ENCODE data around the gene HNRNPUL2. TPM values are rescaled to one million over a fixed set of nuclear protein-coding genes. Genes with fewer than 3 reads are reported as not detected.

Gene HNRNPUL2
- total and polyA plus RNA-seq, 9 of the 15 experiments (the other 6 are each of a cell fraction or from before 2014, with no cell fraction given), result 0.89 to 44.3 (median 15.2) TPM

DNA sequence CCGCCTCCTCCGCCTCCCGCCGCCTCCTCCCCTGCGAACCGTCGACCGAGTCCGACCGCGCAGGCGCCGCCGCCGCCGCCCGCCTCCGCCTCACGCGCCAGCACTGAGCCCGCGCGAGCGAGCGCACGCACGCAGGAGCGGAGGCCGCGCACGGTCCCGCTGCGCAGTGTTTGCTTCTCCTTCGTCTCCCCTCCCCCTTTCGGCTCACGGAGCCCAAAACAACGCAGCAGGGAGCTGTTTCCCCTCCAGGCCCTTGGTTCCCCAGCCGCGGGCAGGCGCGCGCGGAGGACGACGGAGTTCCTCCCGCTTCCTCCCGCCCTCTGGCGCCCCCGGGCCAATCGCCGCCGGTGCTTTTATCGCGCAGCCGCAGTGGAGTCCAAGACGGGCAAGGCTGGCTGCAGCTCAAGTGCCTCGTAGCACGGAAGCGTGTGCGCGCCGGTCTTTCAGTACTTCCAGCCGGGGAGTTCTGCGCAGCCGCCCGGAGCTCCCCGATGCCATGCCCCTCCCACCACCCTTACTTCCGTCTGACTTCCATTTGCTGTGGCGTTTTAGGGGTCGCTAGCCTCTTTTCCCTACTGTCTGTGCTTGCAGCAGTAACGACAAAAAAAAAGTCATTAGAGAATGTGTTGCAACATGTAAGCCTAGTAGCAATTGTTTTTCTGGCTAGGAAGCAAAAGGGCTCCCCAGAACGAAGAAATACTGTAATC is at the start of gene HNRNPUL2 (continued):
- TF ChIP-seq, protein P1, sequence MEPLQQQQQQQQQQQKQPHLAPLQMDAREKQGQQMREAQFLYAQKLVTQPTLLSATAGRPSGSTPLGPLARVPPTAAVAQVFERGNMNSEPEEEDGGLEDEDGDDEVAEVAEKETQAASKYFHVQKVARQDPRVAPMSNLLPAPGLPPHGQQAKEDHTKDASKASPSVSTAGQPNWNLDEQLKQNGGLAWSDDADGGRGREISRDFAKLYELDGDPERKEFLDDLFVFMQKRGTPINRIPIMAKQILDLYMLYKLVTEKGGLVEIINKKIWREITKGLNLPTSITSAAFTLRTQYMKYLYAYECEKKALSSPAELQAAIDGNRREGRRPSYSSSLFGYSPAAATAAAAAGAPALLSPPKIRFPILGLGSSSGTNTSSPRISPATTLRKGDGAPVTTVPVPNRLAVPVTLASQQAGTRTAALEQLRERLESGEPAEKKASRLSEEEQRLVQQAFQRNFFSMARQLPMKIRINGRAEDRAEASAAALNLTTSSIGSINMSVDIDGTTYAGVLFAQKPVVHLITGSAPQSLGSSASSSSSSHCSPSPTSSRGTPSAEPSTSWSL (CRISPR knock-in tag; IDR thresholded peaks at IDR 0.05; ENCODE audit: borderline replicate concordance), result 0 out of 2 replicates have a peak, but pooled peaks have one; percentile 34
- TF ChIP-seq ZNF668 (CRISPR knock-in tag; IDR thresholded peaks at IDR 0.05) (no peak), ZNF408 (CRISPR knock-in tag; IDR thresholded peaks at IDR 0.05; ENCODE audit: low read depth) (no peak), MYNN (IDR thresholded peaks at IDR 0.05) (0 out of 2 replicates have a peak, but pooled peaks have one; percentile 37), MYNN (CRISPR knock-in tag; IDR thresholded peaks at IDR 0.05) (no peak), RBBP5 (IDR thresholded peaks at IDR 0.05; ENCODE audit: borderline replicate concordance, insufficient read depth, low read length, poor library complexity, severe bottlenecking) (peak; percentile 80), KAT7 (CRISPR knock-in tag; IDR thresholded peaks at IDR 0.05; ENCODE audit: borderline replicate concordance) (peak; percentile 76; the same call in 1 of the 2 replicates), SPI1 (IDR thresholded peaks at IDR 0.05; ENCODE audit: borderline replicate concordance, low read depth, low read length) (peak; percentile 78), MLLT1 (IDR thresholded peaks at IDR 0.05) (0 out of 4 replicates have a peak, but pooled peaks of 1 of the 2 experiments have one; percentile 48), PCBP1 (IDR thresholded peaks at IDR 0.05; ENCODE audit: low read depth, low read length, poor library complexity, severe bottlenecking) (peak; percentile 59), KLF1 (tag; IDR thresholded peaks at IDR 0.05) (peak; percentile 30; the same call in 1 of the 2 replicates), E2F3 (CRISPR knock-in tag; IDR thresholded peaks at IDR 0.05) (peak; percentile 94), EGR1 (conservative IDR thresholded peaks at IDR 0.05) (peak; percentile 55; the same call in 1 of the 2 replicates), MBD1 (CRISPR knock-in tag; IDR thresholded peaks at IDR 0.05) (no peak)
- TF ChIP-seq, protein P2, sequence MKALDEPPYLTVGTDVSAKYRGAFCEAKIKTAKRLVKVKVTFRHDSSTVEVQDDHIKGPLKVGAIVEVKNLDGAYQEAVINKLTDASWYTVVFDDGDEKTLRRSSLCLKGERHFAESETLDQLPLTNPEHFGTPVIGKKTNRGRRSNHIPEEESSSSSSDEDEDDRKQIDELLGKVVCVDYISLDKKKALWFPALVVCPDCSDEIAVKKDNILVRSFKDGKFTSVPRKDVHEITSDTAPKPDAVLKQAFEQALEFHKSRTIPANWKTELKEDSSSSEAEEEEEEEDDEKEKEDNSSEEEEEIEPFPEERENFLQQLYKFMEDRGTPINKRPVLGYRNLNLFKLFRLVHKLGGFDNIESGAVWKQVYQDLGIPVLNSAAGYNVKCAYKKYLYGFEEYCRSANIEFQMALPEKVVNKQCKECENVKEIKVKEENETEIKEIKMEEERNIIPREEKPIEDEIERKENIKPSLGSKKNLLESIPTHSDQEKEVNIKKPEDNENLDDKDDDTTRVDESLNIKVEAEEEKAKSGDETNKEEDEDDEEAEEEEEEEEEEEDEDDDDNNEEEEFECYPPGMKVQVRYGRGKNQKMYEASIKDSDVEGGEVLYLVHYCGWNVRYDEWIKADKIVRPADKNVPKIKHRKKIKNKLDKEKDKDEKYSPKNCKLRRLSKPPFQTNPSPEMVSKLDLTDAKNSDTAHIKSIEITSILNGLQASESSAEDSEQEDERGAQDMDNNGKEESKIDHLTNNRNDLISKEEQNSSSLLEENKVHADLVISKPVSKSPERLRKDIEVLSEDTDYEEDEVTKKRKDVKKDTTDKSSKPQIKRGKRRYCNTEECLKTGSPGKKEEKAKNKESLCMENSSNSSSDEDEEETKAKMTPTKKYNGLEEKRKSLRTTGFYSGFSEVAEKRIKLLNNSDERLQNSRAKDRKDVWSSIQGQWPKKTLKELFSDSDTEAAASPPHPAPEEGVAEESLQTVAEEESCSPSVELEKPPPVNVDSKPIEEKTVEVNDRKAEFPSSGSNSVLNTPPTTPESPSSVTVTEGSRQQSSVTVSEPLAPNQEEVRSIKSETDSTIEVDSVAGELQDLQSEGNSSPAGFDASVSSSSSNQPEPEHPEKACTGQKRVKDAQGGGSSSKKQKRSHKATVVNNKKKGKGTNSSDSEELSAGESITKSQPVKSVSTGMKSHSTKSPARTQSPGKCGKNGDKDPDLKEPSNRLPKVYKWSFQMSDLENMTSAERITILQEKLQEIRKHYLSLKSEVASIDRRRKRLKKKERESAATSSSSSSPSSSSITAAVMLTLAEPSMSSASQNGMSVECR (CRISPR knock-in tag; IDR thresholded peaks at IDR 0.05), result peak; percentile 94; the same call in 1 of the 2 replicates
- TF ChIP-seq, protein P3, sequence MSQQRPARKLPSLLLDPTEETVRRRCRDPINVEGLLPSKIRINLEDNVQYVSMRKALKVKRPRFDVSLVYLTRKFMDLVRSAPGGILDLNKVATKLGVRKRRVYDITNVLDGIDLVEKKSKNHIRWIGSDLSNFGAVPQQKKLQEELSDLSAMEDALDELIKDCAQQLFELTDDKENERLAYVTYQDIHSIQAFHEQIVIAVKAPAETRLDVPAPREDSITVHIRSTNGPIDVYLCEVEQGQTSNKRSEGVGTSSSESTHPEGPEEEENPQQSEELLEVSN (IDR thresholded peaks at IDR 0.05; ENCODE audit: borderline replicate concordance in 1 of 2, extremely low read depth in 1 of 2, insufficient read depth in 1 of 2, insufficient read length in 1 of 2, low read depth in 1 of 2, low read length in 1 of 2, poor library complexity in 1 of 2, severe bottlenecking in 1 of 2), result peak; percentile 99
